GM23338 (cell line): ENCODE data around the gene RGPD8. TPM values are rescaled to one million over a fixed set of nuclear protein-coding genes. Genes with fewer than 3 reads are reported as not detected.
A peak's percentile ranks its signal among the peaks of the same experiment; 100 is the strongest.

Experiments used
- ATAC-seq: fragments of 200-7000 bp; cut with Tn5 transposase; 3 replicates; pipeline ENCODE4 v1.9.1; 2020
- DNase-seq: peaks from one replicate; pipeline ENCODE4 v3.0.0-alpha.2; 2015; ENCODE audit warnings: low spot score
- H2AFZ ChIP-seq: fragments of 200-600 bp; sonication (generic); 2 replicates; pipeline ENCODE4 v1.8.0; 2016; ENCODE audit warnings: antibody characterized with exemption, mild to moderate bottlenecking, moderate library complexity
- H3F3A ChIP-seq: fragments of 200-600 bp; sonication (generic); replicated peaks from 2 replicates; pipeline ENCODE4 v1.8.0; 2017; ENCODE audit warnings: antibody characterized with exemption, mixed run types, low read depth
- H3K27ac ChIP-seq: fragments of 200-600 bp; sonication (generic); 2 replicates; pipeline ENCODE4 v1.6.1; 2016; ENCODE audit warnings: low read depth
- H3K27me3 ChIP-seq: fragments of 200-600 bp; sonication (generic); 2 replicates; pipeline ENCODE4 v1.8.0; 2016; ENCODE audit warnings: mild to moderate bottlenecking, mixed run types, moderate library complexity; ENCODE audit not compliant: insufficient read depth
- H3K36me3 ChIP-seq: fragments of 200-600 bp; sonication (generic); 2 replicates; pipeline ENCODE4 v1.8.0; 2016; ENCODE audit warnings: mild to moderate bottlenecking; ENCODE audit not compliant: insufficient read depth
- H3K4me1 ChIP-seq: fragments of 200-600 bp; sonication (generic); 2 replicates; pipeline ENCODE4 v1.8.0; 2016; ENCODE audit warnings: mild to moderate bottlenecking, moderate library complexity; ENCODE audit not compliant: insufficient read depth
- H3K4me2 ChIP-seq: fragments of 200-600 bp; sonication (generic); 2 replicates; pipeline ENCODE4 v1.7.1; 2017; ENCODE audit warnings: mixed run types
- H3K4me3 ChIP-seq: fragments of 200-600 bp; sonication (generic); 2 replicates; pipeline ENCODE4 v1.6.1; 2016; ENCODE audit warnings: mixed run types
- H3K79me2 ChIP-seq: fragments of 200-600 bp; sonication (generic); replicated peaks from 2 replicates; pipeline ENCODE4 v1.8.0; 2017; ENCODE audit warnings: mild to moderate bottlenecking; ENCODE audit not compliant: insufficient read depth
- H3K9me2 ChIP-seq: fragments of 200-600 bp; sonication (generic); 2 replicates; pipeline ENCODE4 v1.8.0; 2017; ENCODE audit not compliant: insufficient read depth
- H4K20me1 ChIP-seq: fragments of 200-600 bp; sonication (generic); replicated peaks from 2 replicates; pipeline ENCODE4 v1.8.0; 2017; ENCODE audit warnings: mild to moderate bottlenecking; ENCODE audit not compliant: insufficient read depth
- H3K27ac Mint-ChIP-seq: 2 replicates; pipeline ENCODE4 v1.8.0; 2020; ENCODE audit warnings: inconsistent platforms, mild to moderate bottlenecking, moderate library complexity, mixed read lengths
- H3K27me3 Mint-ChIP-seq: 3 replicates; pipeline ENCODE4 v1.8.0; 2022; ENCODE audit warnings: low read depth, mild to moderate bottlenecking, moderate library complexity, mixed read lengths, inconsistent platforms; ENCODE audit not compliant: insufficient read depth, poor library complexity
- H3K36me3 Mint-ChIP-seq: 3 replicates; pipeline ENCODE4 v1.8.0; 2021; ENCODE audit warnings: low read depth, mild to moderate bottlenecking, inconsistent platforms, moderate library complexity, mixed read lengths
- H3K4me1 Mint-ChIP-seq: 3 replicates; pipeline ENCODE4 v1.8.0; 2020; ENCODE audit warnings: mild to moderate bottlenecking, inconsistent platforms, mixed read lengths
- H3K4me3 Mint-ChIP-seq: 3 replicates; pipeline ENCODE4 v1.8.0; 2021; ENCODE audit warnings: moderate library complexity, mild to moderate bottlenecking, inconsistent platforms, mixed read lengths
- H3K9me3 Mint-ChIP-seq: 3 replicates; pipeline ENCODE4 v1.8.0; 2020; ENCODE audit warnings: moderate library complexity, mild to moderate bottlenecking, inconsistent platforms, mixed read lengths
- CREB1 ChIP-seq: fragments of 250-450 bp; sonication (Bioruptor Pico); IDR thresholded peaks from 2 replicates; pipeline ENCODE4 v1.5.0; 2020; ENCODE audit warnings: low read depth, mild to moderate bottlenecking, moderate library complexity
- POLR2AphosphoS5 ChIP-seq: IDR thresholded peaks from 2 replicates; pipeline ENCODE4 v1.6.1; 2016; ENCODE audit warnings: antibody characterized with exemption, low read depth
- STAT1 ChIP-seq: IDR thresholded peaks from one replicate; pipeline ENCODE4 v1.6.1; 2016; ENCODE audit warnings: antibody characterized with exemption; ENCODE audit not compliant: unreplicated experiment
- ZNF114 ChIP-seq: fragments of 250-450 bp; sonication (Bioruptor Pico); IDR thresholded peaks from 2 replicates; pipeline ENCODE4 v1.5.0; 2020; ENCODE audit warnings: mild to moderate bottlenecking, moderate library complexity
- ZNF331 ChIP-seq: fragments of 250-450 bp; sonication (Bioruptor Pico); IDR thresholded peaks from 2 replicates; pipeline ENCODE4 v1.5.0; 2020; ENCODE audit warnings: low read depth, mild to moderate bottlenecking, moderate library complexity
- ZNF462 ChIP-seq: fragments of 250-450 bp; sonication (Bioruptor Pico); IDR thresholded peaks from 2 replicates; pipeline ENCODE4 v1.5.0; 2020; ENCODE audit warnings: mild to moderate bottlenecking, moderate library complexity
- polyA plus RNA-seq: library from polyadenylated mRNA; unstranded; fragments of >200 nt; fragmentation: Nextera tagmentation; extraction: Ambion mirVana; gene quantifications from 2 replicates; pipeline ENCODE4 v1.2.1, GENCODE V29; 2016
- total RNA-seq: library from RNA; depleted of rRNA; stranded (reverse); fragments of >200 nt; shearing (Covaris generic); gene quantifications from 2 replicates; pipeline ENCODE4 v1.2.3, GENCODE V29; 2014
- TF ChIP-seq, protein P1 (sequence below): IDR thresholded peaks from one replicate; pipeline ENCODE4 v1.6.1; 2018; ENCODE audit warnings: antibody characterized with exemption; ENCODE audit not compliant: unreplicated experiment
- TF ChIP-seq, protein P2 (sequence below), 2 experiments: fragments of 200-600 bp in 1 of 2; sonication (generic) in 1 of 2; conservative IDR thresholded peaks; 2 replicates each; pipeline versions ENCODE4 v1.5.1 to v1.6.1; 2016 to 2017; ENCODE audit warnings: antibody characterized with exemption in 2 of 2, low read depth in 2 of 2, mild to moderate bottlenecking in 2 of 2, moderate library complexity in 1 of 2

The RGPD8 gene
- total and polyA plus RNA-seq, 2 experiments from 2014 or later, result 1.1 to 8.6 TPM

DNA sequence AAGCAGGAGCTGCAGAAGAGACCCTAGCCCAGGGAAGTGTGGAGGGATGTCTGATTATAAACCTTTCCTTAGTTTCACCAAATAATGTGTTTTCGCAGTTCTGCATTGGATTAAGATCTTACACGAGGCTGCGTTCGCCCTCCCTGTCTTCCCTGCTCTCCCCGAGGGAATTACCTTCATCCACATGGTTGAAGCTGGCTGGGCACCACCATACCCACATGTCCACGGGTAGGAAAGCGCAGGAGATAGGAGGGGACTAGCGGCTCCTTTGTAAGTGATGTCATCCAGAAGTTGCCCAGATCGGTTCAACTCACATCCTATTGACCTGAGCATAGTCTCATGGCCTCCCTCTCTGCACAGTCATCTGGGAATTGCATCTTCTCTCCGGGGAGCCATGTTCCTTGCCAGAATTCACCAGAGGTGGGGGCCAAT, 49.6 kb upstream of the RGPD8 start (continued):
- TF ChIP-seq, protein P1, sequence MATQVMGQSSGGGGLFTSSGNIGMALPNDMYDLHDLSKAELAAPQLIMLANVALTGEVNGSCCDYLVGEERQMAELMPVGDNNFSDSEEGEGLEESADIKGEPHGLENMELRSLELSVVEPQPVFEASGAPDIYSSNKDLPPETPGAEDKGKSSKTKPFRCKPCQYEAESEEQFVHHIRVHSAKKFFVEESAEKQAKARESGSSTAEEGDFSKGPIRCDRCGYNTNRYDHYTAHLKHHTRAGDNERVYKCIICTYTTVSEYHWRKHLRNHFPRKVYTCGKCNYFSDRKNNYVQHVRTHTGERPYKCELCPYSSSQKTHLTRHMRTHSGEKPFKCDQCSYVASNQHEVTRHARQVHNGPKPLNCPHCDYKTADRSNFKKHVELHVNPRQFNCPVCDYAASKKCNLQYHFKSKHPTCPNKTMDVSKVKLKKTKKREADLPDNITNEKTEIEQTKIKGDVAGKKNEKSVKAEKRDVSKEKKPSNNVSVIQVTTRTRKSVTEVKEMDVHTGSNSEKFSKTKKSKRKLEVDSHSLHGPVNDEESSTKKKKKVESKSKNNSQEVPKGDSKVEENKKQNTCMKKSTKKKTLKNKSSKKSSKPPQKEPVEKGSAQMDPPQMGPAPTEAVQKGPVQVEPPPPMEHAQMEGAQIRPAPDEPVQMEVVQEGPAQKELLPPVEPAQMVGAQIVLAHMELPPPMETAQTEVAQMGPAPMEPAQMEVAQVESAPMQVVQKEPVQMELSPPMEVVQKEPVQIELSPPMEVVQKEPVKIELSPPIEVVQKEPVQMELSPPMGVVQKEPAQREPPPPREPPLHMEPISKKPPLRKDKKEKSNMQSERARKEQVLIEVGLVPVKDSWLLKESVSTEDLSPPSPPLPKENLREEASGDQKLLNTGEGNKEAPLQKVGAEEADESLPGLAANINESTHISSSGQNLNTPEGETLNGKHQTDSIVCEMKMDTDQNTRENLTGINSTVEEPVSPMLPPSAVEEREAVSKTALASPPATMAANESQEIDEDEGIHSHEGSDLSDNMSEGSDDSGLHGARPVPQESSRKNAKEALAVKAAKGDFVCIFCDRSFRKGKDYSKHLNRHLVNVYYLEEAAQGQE, result no peak
- no peak for TF ChIP-seq ZNF114 (CRISPR knock-in tag)
- TF ChIP-seq, protein P2, sequence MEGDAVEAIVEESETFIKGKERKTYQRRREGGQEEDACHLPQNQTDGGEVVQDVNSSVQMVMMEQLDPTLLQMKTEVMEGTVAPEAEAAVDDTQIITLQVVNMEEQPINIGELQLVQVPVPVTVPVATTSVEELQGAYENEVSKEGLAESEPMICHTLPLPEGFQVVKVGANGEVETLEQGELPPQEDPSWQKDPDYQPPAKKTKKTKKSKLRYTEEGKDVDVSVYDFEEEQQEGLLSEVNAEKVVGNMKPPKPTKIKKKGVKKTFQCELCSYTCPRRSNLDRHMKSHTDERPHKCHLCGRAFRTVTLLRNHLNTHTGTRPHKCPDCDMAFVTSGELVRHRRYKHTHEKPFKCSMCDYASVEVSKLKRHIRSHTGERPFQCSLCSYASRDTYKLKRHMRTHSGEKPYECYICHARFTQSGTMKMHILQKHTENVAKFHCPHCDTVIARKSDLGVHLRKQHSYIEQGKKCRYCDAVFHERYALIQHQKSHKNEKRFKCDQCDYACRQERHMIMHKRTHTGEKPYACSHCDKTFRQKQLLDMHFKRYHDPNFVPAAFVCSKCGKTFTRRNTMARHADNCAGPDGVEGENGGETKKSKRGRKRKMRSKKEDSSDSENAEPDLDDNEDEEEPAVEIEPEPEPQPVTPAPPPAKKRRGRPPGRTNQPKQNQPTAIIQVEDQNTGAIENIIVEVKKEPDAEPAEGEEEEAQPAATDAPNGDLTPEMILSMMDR (conservative IDR thresholded peaks at IDR 0.05; ENCODE audit: low read depth in 2 of 2), result no peak
- no peak for TF ChIP-seq CREB1 (CRISPR knock-in tag)
- no peak for TF ChIP-seq POLR2AphosphoS5

- Mint-ChIP-seq H3K27ac (peak overlapping the region; percentile 68; the same call in 1 of the 2 replicates), H3K4me1 (peaks cover 14% of the 10 kb centered on the region), H3K9me3 (no peaks in the 10 kb centered on the region), H3K27me3 (peaks cover 23% of the 10 kb centered on the region), H3K36me3 (peaks cover 15% of the 10 kb centered on the region), H3K4me3 (peak overlapping the region; percentile 93)
- peak overlapping the region; percentile 99 for H2AFZ ChIP-seq
- H3K4me2 ChIP-seq, result peak overlapping the region; percentile 98
- H3K36me3 ChIP-seq, result no peaks in the 10 kb centered on the region
- H3F3A ChIP-seq, result peaks cover 8% of the 10 kb centered on the region
- no peaks in the 10 kb centered on the region for H3K9me2 ChIP-seq
- H3K27me3 ChIP-seq, result peaks cover 26% of the 10 kb centered on the region
- no peak overlapping the region for H3K27ac ChIP-seq
- peaks cover 6% of the 10 kb centered on the region for H3K4me1 ChIP-seq
- DNase-seq (peak; percentile 46), ATAC-seq (peak; percentile 15)
- peaks cover 14% of the 10 kb centered on the region; the same call in 1 of the 2 replicates for H4K20me1 ChIP-seq
- H3K79me2 ChIP-seq, result peaks cover 34% of the 10 kb centered on the region
- peak overlapping the region; percentile 96 for H3K4me3 ChIP-seq
- TF ChIP-seq ZNF462 (CRISPR knock-in tag) (no peak), CREB1 (CRISPR knock-in tag) (no peak), ZNF331 (CRISPR knock-in tag) (no peak), ZNF114 (CRISPR knock-in tag) (no peak), STAT1 (no peak)
- TF ChIP-seq, protein P1, result no peak
These were observed 49.0 kb upstream of the RGPD8 start for GRCh38 chr2:112482309-112483041.
